Muscle of leg (tissue), 11 donors: ENCODE data around the gene SLC4A8. TPM values are rescaled to one million over a fixed set of nuclear protein-coding genes. Genes with fewer than 3 reads are reported as not detected.
"Not testable (repeated sequence)": the region's sequence is repeated elsewhere in the genome, so short reads cannot be mapped to it uniquely, and the experiment has no call there.

Experiments used
- DNase-seq: peaks from one replicate; pipeline ENCODE4 v3.0.0; 2013
- H3K27ac ChIP-seq: one replicate; pipeline ENCODE4 v1.5.1; 2013; ENCODE audit warnings: mild to moderate bottlenecking, low read length, control low read depth
- H3K27me3 ChIP-seq: one replicate; pipeline ENCODE4 v1.6.1; 2013; ENCODE audit warnings: low read length; ENCODE audit not compliant: control insufficient read depth, insufficient read depth
- H3K36me3 ChIP-seq: one replicate; pipeline ENCODE4 v1.6.1; 2013; ENCODE audit warnings: low read length; ENCODE audit not compliant: control insufficient read depth, insufficient read depth
- H3K4me1 ChIP-seq: one replicate; pipeline ENCODE4 v1.6.1; 2013; ENCODE audit warnings: low read length; ENCODE audit not compliant: control insufficient read depth, insufficient read depth
- H3K4me3 ChIP-seq: one replicate; pipeline ENCODE4 v1.5.1; 2013; ENCODE audit warnings: low read length, control low read depth
- H3K9me3 ChIP-seq: replicated peaks from 2 replicates; pipeline ENCODE4 v1.6.1; 2013; ENCODE audit warnings: low read depth, low read length; ENCODE audit not compliant: control insufficient read depth
- WGBS: methylation state at CpG from one replicate; pipeline ENCODE4 v1.1.5; 2013; ENCODE audit warnings: missing lambda C conversion rate; ENCODE audit not compliant: insufficient coverage; 5-methylcytosine and 5-hydroxymethylcytosine counted together
- polyA plus RNA-seq, 8 donors: library from polyadenylated mRNA; unstranded; fragments of 120-200 nt; gene quantifications; one replicate each; pipeline versions ENCODE4 v1.2.1 to v1.2.3, GENCODE V29; 2013; ENCODE audit warnings: inconsistent platforms in 1 of 8, low replicate concordance in 1 of 8; ENCODE audit not compliant: insufficient read length in 8 of 8, insufficient read depth in 1 of 8
- total RNA-seq: library from RNA; stranded (reverse); fragments of 120-200 nt; gene quantifications from one replicate; pipeline ENCODE4 v1.2.4, GENCODE V29; 2013

Gene SLC4A8
- total and polyA plus RNA-seq, 9 donors: 0.80 to 1.2 (median 0.98) TPM

DNA sequence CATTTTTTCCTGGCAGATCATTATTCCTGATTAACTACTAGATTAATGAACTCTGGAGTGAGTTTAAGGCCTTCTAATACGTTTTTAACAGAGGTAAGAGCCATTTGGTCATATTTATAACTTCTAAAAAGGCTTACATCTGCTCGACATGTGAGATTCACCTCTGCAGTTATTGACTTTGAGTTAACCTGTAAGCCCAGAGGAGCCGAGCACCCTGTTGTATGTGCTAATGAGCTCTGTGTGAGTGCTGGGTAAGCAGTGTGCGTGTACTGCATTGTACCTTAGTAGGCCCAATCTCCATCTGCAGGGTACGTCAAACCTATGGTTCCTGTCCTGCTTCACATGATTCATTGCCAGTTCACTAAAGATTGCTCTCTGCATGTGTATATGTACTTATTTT is 18.9 kb downstream of the SLC4A8 start:
- no peak for DNase-seq
- no peak overlapping the region for H3K4me3 ChIP-seq
- peaks cover 2% of the 10 kb centered on the region for H3K27me3 ChIP-seq
- WGBS: no CpG with 5 or more reads among the region's 5 CpGs
- H3K9me3 ChIP-seq: no peaks in the 10 kb centered on the region
- no peaks in the 10 kb centered on the region for H3K4me1 ChIP-seq
- H3K36me3 ChIP-seq: no peaks in the 10 kb centered on the region
- H3K27ac ChIP-seq: no peak overlapping the region

GRCh38 chr12:51448618-51449256 is 24.1 kb downstream of the SLC4A8 start:
- H3K27ac ChIP-seq: no peak overlapping the region
- H3K36me3 ChIP-seq: no peaks in the 10 kb centered on the region
- H3K27me3 ChIP-seq: no peaks in the 10 kb centered on the region
- H3K4me1 ChIP-seq: no peaks in the 10 kb centered on the region
- 54% methylated on average over 3 of the region's 3 CpGs for WGBS
- H3K9me3 ChIP-seq: no peaks in the 10 kb centered on the region
- peak; percentile 17 for DNase-seq
- no peak overlapping the region for H3K4me3 ChIP-seq

- WGBS: no CpG with 5 or more reads among the region's 3 CpGs
- no peaks in the 10 kb centered on the region for H3K4me1 ChIP-seq
- no peak overlapping the region for H3K4me3 ChIP-seq
- no peak for DNase-seq
- no peaks in the 10 kb centered on the region for H3K27me3 ChIP-seq
- no peak overlapping the region for H3K27ac ChIP-seq
- no peaks in the 10 kb centered on the region for H3K36me3 ChIP-seq
- no peaks in the 10 kb centered on the region for H3K9me3 ChIP-seq
Measured at GRCh38 chr12:51449580-51450246, 25.1 kb downstream of the SLC4A8 start.

GRCh38 chr12:51450333-51450732 is 25.7 kb downstream of the SLC4A8 start:
- no peak for DNase-seq
- Histone ChIP-seq H3K4me1 (no peaks in the 10 kb centered on the region), H3K27ac (no peak overlapping the region), H3K9me3 (no peaks in the 10 kb centered on the region), H3K36me3 (no peaks in the 10 kb centered on the region), H3K27me3 (no peaks in the 10 kb centered on the region), H3K4me3 (no peak overlapping the region)
- WGBS: no CpG with 5 or more reads among the region's 1 CpG

DNA sequence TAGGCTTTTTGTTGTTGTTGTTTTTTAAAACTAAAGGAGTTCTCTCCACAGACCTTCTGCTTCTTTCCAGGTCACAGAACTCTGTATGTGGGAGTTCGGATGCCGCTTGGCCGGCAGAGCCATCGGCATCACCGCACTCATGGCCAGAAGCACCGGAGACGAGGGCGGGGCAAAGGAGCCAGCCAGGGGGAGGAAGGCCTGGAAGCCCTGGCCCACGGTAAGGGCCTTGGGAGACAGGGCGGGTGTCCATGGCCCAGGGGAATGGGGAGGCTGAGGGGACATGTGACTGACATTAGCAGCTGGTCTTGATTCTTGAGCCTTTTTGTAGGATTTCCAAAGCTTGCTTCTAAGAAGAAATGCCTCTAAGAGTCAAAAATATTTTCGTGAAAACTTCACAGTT is 26.2 kb downstream of the SLC4A8 start:
- H3K4me1 ChIP-seq: no peaks in the 10 kb centered on the region
- no peaks in the 10 kb centered on the region for H3K27me3 ChIP-seq
- WGBS: 77% methylated on average over 11 of the region's 11 CpGs
- no peak for DNase-seq
- H3K4me3 ChIP-seq: no peak overlapping the region
- no peaks in the 10 kb centered on the region for H3K36me3 ChIP-seq
- no peak overlapping the region for H3K27ac ChIP-seq
- H3K9me3 ChIP-seq: no peaks in the 10 kb centered on the region

DNA sequence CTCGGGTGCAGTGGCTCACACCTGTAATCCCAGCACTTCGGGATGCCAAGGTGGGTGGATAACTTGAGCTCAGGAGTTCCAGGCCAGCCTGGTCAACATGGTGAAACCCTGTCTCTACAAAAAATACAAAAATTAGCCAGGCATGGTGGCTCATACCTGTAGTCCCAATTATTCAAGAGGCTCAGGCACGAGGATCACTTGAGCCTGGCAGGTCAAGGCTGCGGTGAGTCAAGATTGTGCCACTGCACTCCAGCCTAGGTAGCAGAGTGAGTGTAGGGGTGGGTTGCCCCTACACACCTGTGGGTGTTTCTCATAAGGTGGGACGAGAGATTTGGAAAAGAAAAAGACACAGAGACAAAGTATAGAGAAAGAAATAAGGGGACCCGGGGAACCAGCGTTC is 29.4 kb downstream of the SLC4A8 start:
- not testable (repeated sequence) for H3K36me3 ChIP-seq, H3K9me3 ChIP-seq, H3K4me1 ChIP-seq, H3K27ac ChIP-seq, H3K27me3 ChIP-seq, H3K4me3 ChIP-seq, DNase-seq
- WGBS: 100% methylated on average over 4 of the region's 7 CpGs

DNA sequence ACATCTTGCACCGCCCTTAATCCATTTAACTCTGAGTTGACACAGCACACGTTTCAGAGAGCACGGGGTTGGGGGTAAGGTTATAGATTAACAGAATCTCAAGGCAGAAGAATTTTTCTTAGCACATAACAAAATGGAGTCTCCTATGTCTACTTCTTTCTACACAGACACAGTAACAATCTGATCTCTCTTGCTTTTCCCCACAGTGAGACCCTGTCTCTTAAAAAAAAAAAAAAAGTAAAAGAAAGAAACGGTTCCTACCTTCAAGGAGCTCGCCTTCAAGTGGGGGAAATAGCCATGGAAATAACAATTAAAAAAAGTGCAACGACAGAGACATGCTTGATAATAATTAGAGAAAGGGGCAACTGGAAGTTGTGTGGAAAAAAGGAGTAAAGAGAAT is 30.4 kb downstream of the SLC4A8 start:
- H3K27me3 ChIP-seq, DNase-seq, H3K27ac ChIP-seq, H3K36me3 ChIP-seq, H3K4me1 ChIP-seq, H3K4me3 ChIP-seq, H3K9me3 ChIP-seq: not testable (repeated sequence)
- WGBS: 66% methylated on average over 2 of the region's 6 CpGs

- no peak overlapping the region for H3K27ac ChIP-seq
- no peaks in the 10 kb centered on the region for H3K27me3 ChIP-seq
- H3K36me3 ChIP-seq: no peaks in the 10 kb centered on the region
- no peak overlapping the region for H3K4me3 ChIP-seq
- H3K4me1 ChIP-seq: no peaks in the 10 kb centered on the region
- H3K9me3 ChIP-seq: no peaks in the 10 kb centered on the region
- DNase-seq: no peak
Measured at GRCh38 chr12:51458635-51459034, 34.0 kb downstream of the SLC4A8 start.

GRCh38 chr12:51460519-51460918 is 35.9 kb downstream of the SLC4A8 start:
- Histone ChIP-seq H3K4me1 (no peaks in the 10 kb centered on the region), H3K27ac (no peak overlapping the region), H3K27me3 (no peaks in the 10 kb centered on the region), H3K4me3 (no peak overlapping the region), H3K9me3 (no peaks in the 10 kb centered on the region), H3K36me3 (no peaks in the 10 kb centered on the region)
- DNase-seq: no peak
- WGBS: 67% methylated on average over 1 of the region's 2 CpGs

DNA sequence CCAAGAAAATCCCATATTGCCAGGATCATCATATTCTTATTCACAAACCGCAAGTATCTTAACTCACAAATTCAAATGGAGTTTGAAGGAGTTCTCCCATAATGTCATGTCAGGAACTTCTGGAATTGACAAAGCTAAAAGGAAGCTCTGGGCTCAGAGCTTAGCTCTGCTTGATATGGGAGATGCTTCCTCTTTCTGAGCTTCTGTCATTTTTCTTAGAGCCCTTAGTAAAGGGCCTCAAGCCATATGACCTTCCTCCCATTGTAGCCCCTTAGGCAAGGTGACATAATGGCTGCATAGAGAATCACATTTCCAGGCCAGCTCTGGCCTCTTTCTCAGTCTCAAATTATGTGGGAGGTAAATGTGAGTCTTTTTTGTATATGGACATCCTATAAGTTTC is 40.9 kb downstream of the SLC4A8 start:
- no peaks in the 10 kb centered on the region for H3K9me3 ChIP-seq
- H3K36me3 ChIP-seq: no peaks in the 10 kb centered on the region
- no peak overlapping the region for H3K4me3 ChIP-seq
- H3K27ac ChIP-seq: no peak overlapping the region
- no peaks in the 10 kb centered on the region for H3K27me3 ChIP-seq
- DNase-seq: peak; percentile 3
- no peaks in the 10 kb centered on the region for H3K4me1 ChIP-seq
- WGBS: 100% methylated on average over 1 of the region's 1 CpG

- WGBS: no CpG with 5 or more reads among the region's 1 CpG
- Histone ChIP-seq H3K27me3 (no peaks in the 10 kb centered on the region), H3K27ac (no peak overlapping the region), H3K36me3 (no peaks in the 10 kb centered on the region), H3K4me1 (no peaks in the 10 kb centered on the region), H3K4me3 (no peak overlapping the region), H3K9me3 (no peaks in the 10 kb centered on the region)
- DNase-seq: no peak
Measured at GRCh38 chr12:51470116-51470515, 45.5 kb downstream of the SLC4A8 start.
